GM18517 (cell line): ENCODE results near the gene NUP58.

ENCODE experiments used
- ATAC-seq: cut with Tn5 transposase; IDR thresholded peaks from one replicate; pipeline ENCODE4 v1.9.1; 2021; ENCODE audit warnings: mild to moderate bottlenecking, moderate library complexity; ENCODE audit not compliant: unreplicated experiment

Gene NUP58

GRCh38 chr13:25375727-25376358 lies 74.4 kb downstream of the NUP58 start:
- ATAC-seq: no peak

GRCh38 chr13:25377244-25377962 lies 76.0 kb downstream of the NUP58 start:
- no peak for ATAC-seq

- no peak for ATAC-seq
Measured at GRCh38 chr13:25378528-25378927, 77.1 kb downstream of the NUP58 start.

GRCh38 chr13:25379011-25379410 lies 77.6 kb downstream of the NUP58 start:
- ATAC-seq: no peak

GRCh38 chr13:25380082-25380481 lies 78.7 kb downstream of the NUP58 start:
- ATAC-seq: no peak

GRCh38 chr13:25380741-25381324 lies 79.4 kb downstream of the NUP58 start:
- no peak for ATAC-seq

- ATAC-seq: no peak
Measured at GRCh38 chr13:25384758-25385410, 83.5 kb downstream of the NUP58 start.

- ATAC-seq: no peak
Measured at GRCh38 chr13:25391932-25392331, 90.5 kb downstream of the NUP58 start.
